Measurements from ENCODE around the gene RABL6.
A peak's percentile ranks its signal among the peaks of the same experiment; 100 is the strongest.
"Not testable (repeated sequence)": the region's sequence is repeated elsewhere in the genome, so short reads cannot be mapped to it uniquely, and the experiment has no call there.

Gene RABL6

GRCh38 chr9:136837856-136838277, 30.1 kb downstream of the RABL6 start:
- DNase-seq, result not testable (repeated sequence)

GRCh38 chr9:136838314-136839228, 30.8 kb downstream of the RABL6 start:
- DNase-seq, result no peak

- DNase-seq, result no peak
Observed at GRCh38 chr9:136839229-136840139, 31.7 kb downstream of the RABL6 start.

- DNase-seq, result no peak
Observed at GRCh38 chr9:136840140-136840876, 32.6 kb downstream of the RABL6 start.

GRCh38 chr9:136840877-136841645, 33.3 kb downstream of the RABL6 start:
- no peak for DNase-seq

- DNase-seq, result not testable (repeated sequence)
Observed at GRCh38 chr9:136841646-136842379, 34.1 kb downstream of the RABL6 start.

GRCh38 chr9:136842380-136842948, 34.7 kb downstream of the RABL6 start, which contains the start of gene AJM1:
Gene AJM1, plus strand, starts transcription at chr9:136842478. Its CDS starts 1,937 bp downstream, at chr9:136844415.
- DNase-seq, result peak; percentile 80

- DNase-seq, result not testable (repeated sequence)
Observed at GRCh38 chr9:136843159-136843800, 35.5 kb downstream of the RABL6 start.

GRCh38 chr9:136843801-136844740, 36.3 kb downstream of the RABL6 start:
- DNase-seq, result peak; percentile 71

GRCh38 chr9:136844761-136845464, 37.2 kb downstream of the RABL6 start:
- DNase-seq, result no peak

GRCh38 chr9:136845465-136846260, 37.9 kb downstream of the RABL6 start:
- DNase-seq, result no peak

GRCh38 chr9:136846376-136847087, 38.8 kb downstream of the RABL6 start:
- peak; percentile 19 for DNase-seq

- DNase-seq, result peak; percentile 20
Observed at GRCh38 chr9:136847088-136847825, 39.5 kb downstream of the RABL6 start.

GRCh38 chr9:136847826-136848392, 40.2 kb downstream of the RABL6 start:
- DNase-seq, result peak; percentile 77

GRCh38 chr9:136848393-136849037, 40.8 kb downstream of the RABL6 start:
- DNase-seq, result peak; percentile 33
